ENCODE data around the gene NKAIN2. TPM values are rescaled to one million over a fixed set of nuclear protein-coding genes. Genes with fewer than 3 reads are reported as not detected.

The NKAIN2 gene
- total RNA-seq, 1 experiment from 2014 or later = 0.23 TPM

DNA sequence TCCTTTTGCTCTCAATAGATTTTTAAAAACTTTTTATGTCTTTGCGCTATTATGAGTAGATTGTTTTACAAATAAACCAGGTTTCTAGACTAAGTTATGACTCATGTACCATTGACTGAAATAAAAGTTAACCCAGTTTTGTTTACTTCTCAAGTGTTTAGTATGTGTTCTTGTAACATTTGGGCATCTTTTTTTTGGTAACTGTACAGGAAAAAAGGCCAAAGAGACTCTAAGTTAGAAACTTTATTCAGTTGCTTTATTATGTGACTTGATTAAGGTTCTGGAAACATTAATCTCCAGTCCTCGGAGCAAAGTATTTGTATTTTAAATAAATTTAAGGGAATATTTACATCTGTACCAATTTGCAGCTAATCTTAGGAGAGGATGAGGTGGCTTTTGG lies 2.9 kb downstream of the NKAIN2 start:
- DNase-seq (ENCODE audit: low spot score) = no peak

GRCh38 chr6:123808556-123808955 lies 4.9 kb downstream of the NKAIN2 start:
- DNase-seq (ENCODE audit: low spot score) = peak; percentile 27

GRCh38 chr6:123810214-123810613 lies 6.5 kb downstream of the NKAIN2 start:
- no peak for DNase-seq (ENCODE audit: low spot score)

DNA sequence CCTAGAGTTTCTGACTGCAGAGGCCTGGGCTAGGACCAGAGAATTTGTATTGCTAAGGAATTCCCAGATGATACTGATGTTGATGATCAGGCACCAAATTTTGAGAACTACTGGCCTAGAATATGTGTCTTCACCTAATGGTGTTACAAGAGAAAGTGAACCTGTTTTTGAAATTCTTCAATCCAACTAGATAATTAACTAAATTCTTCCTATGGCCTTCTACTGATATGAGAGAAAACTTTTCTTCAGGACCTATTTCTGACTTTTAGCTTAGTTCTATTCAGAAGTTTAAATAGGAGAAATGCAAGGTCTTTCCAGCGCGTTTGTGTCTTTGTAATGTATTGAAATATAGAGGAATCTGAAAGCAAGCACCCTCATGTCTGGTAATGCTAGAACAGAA lies 7.3 kb downstream of the NKAIN2 start:
- no peak for DNase-seq (ENCODE audit: low spot score)

DNA sequence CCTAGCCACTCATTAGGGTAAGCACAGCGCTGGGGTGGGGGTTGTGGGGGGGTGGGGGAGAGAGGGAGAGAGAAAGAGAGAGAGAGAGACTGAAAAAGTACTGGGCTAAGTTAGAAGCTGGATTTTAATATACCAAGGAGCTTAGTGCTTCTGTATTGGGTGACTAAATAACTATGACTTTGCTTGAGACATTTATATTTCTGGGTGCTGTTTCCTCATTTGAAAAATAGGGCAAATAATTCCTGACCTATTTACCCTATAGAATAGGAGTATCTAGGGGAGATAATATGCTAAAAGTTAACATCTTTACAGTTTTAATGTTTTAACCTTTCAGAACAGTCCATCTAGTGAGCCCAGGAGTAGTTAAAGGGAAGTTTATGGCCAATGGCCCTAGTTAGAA lies 7.7 kb downstream of the NKAIN2 start:
- no peak for DNase-seq (ENCODE audit: low spot score)

GRCh38 chr6:123812621-123813020 lies 9.0 kb downstream of the NKAIN2 start:
- no peak for DNase-seq (ENCODE audit: low spot score)

- no peak for DNase-seq (ENCODE audit: low spot score)
Measured at GRCh38 chr6:123821112-123821511, 17.4 kb downstream of the NKAIN2 start.

- no peak for DNase-seq (ENCODE audit: low spot score)
Measured at GRCh38 chr6:123829302-123829953, 25.8 kb downstream of the NKAIN2 start.

GRCh38 chr6:123830120-123830519 lies 26.5 kb downstream of the NKAIN2 start:
- DNase-seq (ENCODE audit: low spot score) = no peak

DNA sequence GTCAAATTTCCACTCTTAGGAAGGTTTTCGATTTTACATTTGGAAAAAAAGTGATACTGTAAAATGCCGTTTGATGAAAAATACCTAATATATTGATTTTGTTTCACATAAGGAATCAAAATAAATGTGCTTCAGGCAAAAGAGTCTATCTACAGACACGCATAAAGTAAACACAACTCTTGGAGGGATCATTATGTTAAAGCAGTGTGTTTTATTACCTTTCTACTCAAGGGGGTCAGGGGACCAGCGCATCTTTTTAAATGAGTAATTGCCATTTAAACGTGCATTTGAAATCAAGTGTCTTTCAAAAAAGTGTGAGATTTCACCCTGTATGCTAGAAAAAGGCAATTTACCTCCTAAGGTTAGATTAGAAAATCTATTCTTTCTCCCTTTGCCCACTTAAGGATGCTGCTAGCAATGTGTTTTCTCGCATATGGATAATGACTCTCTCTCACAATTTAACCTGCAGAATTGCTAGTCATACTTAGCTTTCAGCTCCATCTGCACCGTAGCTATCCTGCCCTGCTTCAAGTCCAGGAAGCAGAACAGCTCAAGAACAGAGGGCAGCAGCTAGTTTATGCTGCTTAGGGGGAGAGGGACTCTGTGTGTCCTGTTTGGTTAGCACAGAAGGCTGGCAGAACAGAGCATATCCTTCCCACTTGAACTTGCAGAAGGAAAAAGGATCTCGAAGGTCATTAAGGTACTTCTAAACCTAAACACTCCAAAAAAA lies 35.0 kb downstream of the NKAIN2 start:
- DNase-seq (ENCODE audit: low spot score) = no peak

GRCh38 chr6:123841067-123841896 lies 37.6 kb downstream of the NKAIN2 start:
- no peak for DNase-seq (ENCODE audit: low spot score)

- DNase-seq (ENCODE audit: low spot score) = no peak
Measured at GRCh38 chr6:123844011-123844410, 40.3 kb downstream of the NKAIN2 start.

DNA sequence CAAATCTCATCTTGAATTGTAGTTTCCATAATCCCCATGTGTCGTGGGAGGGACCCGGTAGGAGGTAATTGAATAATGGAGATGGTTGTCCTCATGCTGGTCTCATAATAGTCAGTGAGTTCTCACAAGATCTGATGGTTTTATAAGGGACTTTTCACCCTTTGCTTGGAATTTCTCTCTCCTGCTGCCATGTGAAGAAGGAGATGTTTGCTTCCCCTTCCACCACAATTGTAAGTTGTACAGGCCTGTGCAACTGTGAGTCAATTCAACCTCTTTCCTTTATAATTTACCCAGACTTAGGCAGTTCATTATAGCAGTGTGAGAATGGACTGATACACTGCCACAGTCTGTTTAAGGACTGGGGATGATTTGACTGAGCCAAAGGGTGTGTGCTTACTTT lies 44.7 kb downstream of the NKAIN2 start:
- DNase-seq (ENCODE audit: low spot score) = no peak

DNA sequence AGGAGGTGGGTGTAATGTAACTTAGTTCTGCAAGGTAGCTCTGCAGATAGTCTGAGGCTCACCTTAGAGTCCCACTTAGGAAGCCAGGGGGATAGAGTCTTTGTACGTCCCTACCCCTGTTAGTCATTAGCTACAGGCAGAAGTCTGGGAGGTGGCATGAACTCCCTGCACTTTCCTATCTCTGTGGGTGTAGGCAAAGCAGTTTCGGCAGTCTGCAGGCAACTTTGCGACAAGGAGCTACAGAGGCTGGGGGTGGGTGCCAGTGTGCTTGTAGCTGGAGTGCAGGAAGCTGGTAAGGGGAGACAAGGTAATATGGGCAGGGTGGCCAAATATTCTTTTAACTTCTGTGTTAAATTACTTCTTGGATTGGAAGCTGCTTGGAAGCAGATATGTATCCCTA lies 45.7 kb downstream of the NKAIN2 start:
- DNase-seq (ENCODE audit: low spot score) = no peak

DNA sequence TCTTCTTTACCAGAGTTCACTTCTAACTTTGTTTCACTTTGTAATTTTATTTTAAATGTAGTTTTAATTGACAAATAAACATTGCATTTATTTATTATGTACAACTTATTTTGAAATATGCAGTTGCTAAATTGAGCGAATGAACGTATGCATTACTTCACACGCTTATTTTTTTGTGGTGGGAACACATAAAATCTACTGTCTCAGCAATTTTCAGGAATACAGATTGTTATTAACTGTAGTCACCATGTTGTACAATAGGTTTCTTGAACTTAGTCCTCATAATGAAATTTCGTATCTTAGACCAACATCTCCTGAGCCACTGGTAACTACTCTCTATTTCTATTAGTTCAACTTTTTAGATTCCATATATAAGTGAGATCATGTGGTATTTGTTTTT lies 46.9 kb downstream of the NKAIN2 start:
- DNase-seq (ENCODE audit: low spot score) = no peak

- DNase-seq (ENCODE audit: low spot score) = no peak
Measured at GRCh38 chr6:123854201-123854600, 50.5 kb downstream of the NKAIN2 start.

- DNase-seq (ENCODE audit: low spot score) = no peak
Measured at GRCh38 chr6:123855506-123855905, 51.8 kb downstream of the NKAIN2 start.

- no peak for DNase-seq (ENCODE audit: low spot score)
Measured at GRCh38 chr6:123859291-123859690, 55.6 kb downstream of the NKAIN2 start.

- DNase-seq (ENCODE audit: low spot score) = no peak
Measured at GRCh38 chr6:123869334-123869733, 65.7 kb downstream of the NKAIN2 start.

DNA sequence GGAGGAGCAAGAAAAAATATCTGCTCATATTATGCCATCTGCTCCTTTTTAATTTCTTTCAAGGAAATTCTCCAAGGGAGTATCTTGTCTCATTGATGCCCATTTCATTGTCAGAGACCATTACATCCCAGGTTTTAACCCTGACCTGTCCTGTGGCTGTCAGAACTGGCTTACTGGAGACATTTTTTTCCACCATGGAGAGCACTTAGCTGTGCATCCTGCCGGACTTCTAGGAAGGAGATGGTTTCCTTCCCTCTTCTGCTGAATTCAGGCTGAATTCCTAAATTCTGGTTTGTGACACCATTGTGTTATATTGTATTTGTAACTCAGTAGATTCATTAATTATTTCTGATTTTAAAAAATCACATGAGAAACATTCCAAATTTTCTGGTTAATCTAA lies 70.3 kb downstream of the NKAIN2 start:
- no peak for DNase-seq (ENCODE audit: low spot score)

DNA sequence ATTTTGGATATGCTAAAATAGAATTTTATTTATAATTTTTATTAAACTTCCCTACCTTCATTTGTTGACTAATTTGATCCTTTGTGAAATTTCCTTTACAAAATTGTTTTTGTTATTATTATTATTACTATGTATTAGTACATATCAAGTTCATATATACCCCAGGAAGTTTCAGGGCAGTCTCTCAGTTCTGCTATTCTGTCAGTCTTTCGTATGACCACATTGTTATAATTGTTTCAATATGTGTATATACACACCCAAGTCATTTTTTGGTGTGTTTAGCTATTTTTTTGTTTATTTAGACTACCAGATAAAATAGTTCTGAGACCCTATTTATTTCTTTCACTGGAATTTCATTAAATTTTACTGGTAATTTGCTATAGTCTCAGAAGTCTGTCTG lies 72.1 kb downstream of the NKAIN2 start:
- no peak for DNase-seq (ENCODE audit: low spot score)

GRCh38 chr6:123879749-123880148 lies 76.1 kb downstream of the NKAIN2 start:
- DNase-seq (ENCODE audit: low spot score) = no peak
